ENCODE data around the gene SEMA3C.

Gene SEMA3C

GRCh38 chr7:80707318-80707717 lies 211.5 kb downstream of the SEMA3C start:
- no peak overlapping the region for H3K4me3 ChIP-seq (replicated peaks in 1 of 2; ENCODE audit: low read depth in 2 of 2, low read length in 2 of 2)
- TF ChIP-seq CTCF (IDR thresholded peaks at IDR 0.05; ENCODE audit: low read depth, low read length): no peak
- DNase-seq (ENCODE audit: low read depth in 2 of 2): no peak

DNA sequence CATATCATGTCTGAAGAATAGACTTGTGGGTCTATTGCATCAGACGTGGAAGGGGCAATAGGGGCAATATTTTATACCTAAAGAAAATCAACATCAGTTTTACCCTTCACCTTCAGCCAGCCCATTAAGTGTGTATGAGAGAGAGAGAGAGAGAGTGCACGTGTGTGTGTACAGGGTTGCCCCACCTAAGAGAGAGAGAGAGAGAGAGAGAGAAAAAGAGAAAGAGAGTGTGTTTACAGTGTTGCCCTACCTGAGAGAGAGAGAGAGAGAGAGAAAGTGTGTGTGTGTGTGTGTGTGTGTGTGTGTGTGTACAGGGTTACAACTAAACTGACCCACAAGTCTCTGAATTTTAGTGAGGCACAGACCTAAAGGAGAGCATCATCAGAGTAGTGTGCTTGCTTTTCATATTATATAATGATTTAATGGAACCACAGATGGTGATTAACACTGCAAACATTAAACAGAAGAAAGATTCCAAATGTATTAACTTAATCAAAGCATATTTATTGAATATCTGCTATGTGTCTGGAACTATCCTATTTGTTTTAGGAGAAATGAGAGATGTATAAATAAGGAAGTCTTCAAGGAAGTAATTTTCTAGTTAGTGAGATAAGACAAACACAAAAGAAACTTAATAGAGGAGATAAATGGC lies 213.6 kb downstream of the SEMA3C start:
- no peak for DNase-seq (ENCODE audit: low read depth in 2 of 2)
- H3K4me3 ChIP-seq (replicated peaks in 1 of 2; ENCODE audit: low read depth in 2 of 2, low read length in 2 of 2): no peak overlapping the region
- TF ChIP-seq CTCF (IDR thresholded peaks at IDR 0.05; ENCODE audit: low read depth, low read length): no peak

GRCh38 chr7:80703272-80703671 lies 215.6 kb downstream of the SEMA3C start:
- no peak overlapping the region for H3K4me3 ChIP-seq (replicated peaks in 1 of 2; ENCODE audit: low read depth in 2 of 2, low read length in 2 of 2)
- peak in 1 of 2 donors; percentile 32 for DNase-seq (ENCODE audit: low read depth in 2 of 2)
- TF ChIP-seq CTCF (IDR thresholded peaks at IDR 0.05; ENCODE audit: low read depth, low read length): no peak

- peak; percentile 29 to 45 for DNase-seq (ENCODE audit: low read depth in 2 of 2)
- no peak for TF ChIP-seq CTCF (IDR thresholded peaks at IDR 0.05; ENCODE audit: low read depth, low read length)
- H3K4me3 ChIP-seq (replicated peaks in 1 of 2; ENCODE audit: low read depth in 2 of 2, low read length in 2 of 2): no peak overlapping the region
These were observed 219.1 kb downstream of the SEMA3C start for GRCh38 chr7:80699721-80700256.

DNA sequence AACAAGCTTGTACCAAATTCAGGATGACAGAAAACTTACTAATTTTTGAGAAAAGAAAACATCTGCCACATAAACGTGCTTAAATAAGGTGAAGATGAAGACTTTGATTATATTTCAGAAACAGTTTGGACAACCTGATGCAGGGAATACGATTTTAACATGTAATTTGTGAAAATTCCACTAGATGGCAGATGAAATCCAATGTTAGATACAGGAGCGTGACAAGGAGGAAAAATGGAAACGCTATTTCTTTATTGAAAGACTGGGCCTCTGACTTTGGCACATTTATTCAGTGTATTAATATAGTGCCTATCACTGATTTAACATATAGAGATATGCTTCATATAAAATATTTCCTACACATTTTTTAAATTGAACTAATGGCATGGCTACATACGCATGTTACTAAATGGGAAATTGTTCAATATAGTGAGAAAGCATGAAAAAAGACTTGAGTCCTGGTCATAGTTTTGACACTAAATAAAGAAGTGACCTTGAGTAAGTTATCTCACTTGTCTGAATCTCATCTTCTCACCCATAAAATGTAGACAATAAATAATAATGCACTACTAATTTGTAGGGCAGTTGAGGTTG lies 219.7 kb downstream of the SEMA3C start:
- no peak overlapping the region for H3K4me3 ChIP-seq (replicated peaks in 1 of 2; ENCODE audit: low read depth in 2 of 2, low read length in 2 of 2)
- TF ChIP-seq CTCF (IDR thresholded peaks at IDR 0.05; ENCODE audit: low read depth, low read length): peak; percentile 33
- peak; percentile 71 to 76 for DNase-seq (ENCODE audit: low read depth in 2 of 2)
